ENCODE data around the gene METAP1D.

GRCh38 chr2:172103471-172104272, 103.9 kb downstream of the METAP1D start:
- TF ChIP-seq POLR2AphosphoS5 (IDR thresholded peaks at IDR 0.05; ENCODE audit: insufficient read depth, low read depth, low read length): no peak
- no peak for TF ChIP-seq MAX (IDR thresholded peaks at IDR 0.05; ENCODE audit: insufficient read depth, insufficient read length)
- TF ChIP-seq CTCF (IDR thresholded peaks at IDR 0.05; ENCODE audit: extremely low read depth in 1 of 2, insufficient read depth in 1 of 2, low read depth in 1 of 2, low read length in 2 of 2): peak; percentile 96

Data from endothelial cell of umbilical vein (primary cell).